Measurements from ENCODE around the gene TMEFF2. TPM values are rescaled to one million over a fixed set of nuclear protein-coding genes. Genes with fewer than 3 reads are reported as not detected.

TMEFF2 gene
- total RNA-seq, 6 donors from 2014 or later = 0.69 TPM; not detected in 5

DNA sequence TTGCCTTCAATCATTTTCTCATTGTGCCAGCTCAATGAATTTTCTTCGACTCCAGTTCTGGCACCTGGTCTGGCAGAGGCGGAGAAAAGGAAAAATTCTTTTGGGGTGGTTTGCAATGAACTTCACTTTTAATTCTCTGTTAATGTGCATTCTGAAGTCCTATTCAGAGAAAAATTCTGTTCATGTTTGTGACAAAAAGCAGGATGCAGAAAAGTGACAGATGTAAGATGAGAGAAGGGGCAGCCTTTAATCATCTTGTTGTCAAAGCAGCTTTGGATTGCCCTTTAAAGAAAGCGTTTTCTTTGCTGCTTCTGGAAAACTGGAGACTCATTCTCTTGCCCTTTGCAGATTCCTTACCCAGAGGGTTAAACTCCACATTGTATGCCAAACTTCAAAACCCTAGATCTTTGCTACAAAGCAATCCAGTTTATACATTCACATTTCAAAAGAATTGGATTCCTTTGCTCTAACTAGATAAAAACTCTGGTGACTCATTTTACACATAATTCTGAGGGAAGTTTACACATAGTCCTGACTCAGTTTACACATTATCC is 253.3 kb downstream of the TMEFF2 start:
- no peak for ATAC-seq (ENCODE audit: low FRiP score in 2 of 2)
- Histone ChIP-seq H3K4me3 (no peak overlapping the region), H3K27me3 (no peaks in the 10 kb centered on the region), H3K27ac (no peak overlapping the region), H3K36me3 (no peaks in the 10 kb centered on the region), H3K4me1 (no peaks in the 10 kb centered on the region), H3K9me3 (no peaks in the 10 kb centered on the region)
- WGBS, 2 donors = 82% methylated on average over 3 of the region's 3 CpGs
- TF ChIP-seq, protein P1, sequence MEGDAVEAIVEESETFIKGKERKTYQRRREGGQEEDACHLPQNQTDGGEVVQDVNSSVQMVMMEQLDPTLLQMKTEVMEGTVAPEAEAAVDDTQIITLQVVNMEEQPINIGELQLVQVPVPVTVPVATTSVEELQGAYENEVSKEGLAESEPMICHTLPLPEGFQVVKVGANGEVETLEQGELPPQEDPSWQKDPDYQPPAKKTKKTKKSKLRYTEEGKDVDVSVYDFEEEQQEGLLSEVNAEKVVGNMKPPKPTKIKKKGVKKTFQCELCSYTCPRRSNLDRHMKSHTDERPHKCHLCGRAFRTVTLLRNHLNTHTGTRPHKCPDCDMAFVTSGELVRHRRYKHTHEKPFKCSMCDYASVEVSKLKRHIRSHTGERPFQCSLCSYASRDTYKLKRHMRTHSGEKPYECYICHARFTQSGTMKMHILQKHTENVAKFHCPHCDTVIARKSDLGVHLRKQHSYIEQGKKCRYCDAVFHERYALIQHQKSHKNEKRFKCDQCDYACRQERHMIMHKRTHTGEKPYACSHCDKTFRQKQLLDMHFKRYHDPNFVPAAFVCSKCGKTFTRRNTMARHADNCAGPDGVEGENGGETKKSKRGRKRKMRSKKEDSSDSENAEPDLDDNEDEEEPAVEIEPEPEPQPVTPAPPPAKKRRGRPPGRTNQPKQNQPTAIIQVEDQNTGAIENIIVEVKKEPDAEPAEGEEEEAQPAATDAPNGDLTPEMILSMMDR (IDR thresholded peaks at IDR 0.05) = no peak
- TF ChIP-seq EP300 (IDR thresholded peaks at IDR 0.05) (no peak), POLR2A (IDR thresholded peaks at IDR 0.05) (no peak), POLR2AphosphoS5 (IDR thresholded peaks at IDR 0.05) (no peak)
- DNase-seq = no peak

DNA sequence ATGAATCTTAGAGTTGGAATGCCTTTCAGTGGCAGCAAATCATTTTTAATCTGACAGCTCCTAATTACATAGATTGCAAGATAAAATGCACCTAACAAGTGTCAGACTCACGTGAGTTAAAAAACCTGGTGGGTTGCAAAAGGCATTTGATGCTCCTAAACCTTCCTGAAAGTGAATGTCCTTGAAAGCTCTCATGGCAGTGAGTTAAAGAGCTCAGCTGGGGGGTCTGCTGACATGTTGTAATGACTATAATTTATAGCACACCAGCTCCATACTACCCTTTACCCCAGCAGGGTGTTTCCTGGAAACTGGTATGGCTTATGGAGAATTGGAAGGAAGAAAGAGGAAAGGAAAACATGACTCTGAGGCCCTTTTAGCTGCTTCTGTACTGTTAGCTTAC is 256.0 kb downstream of the TMEFF2 start:
- WGBS, 2 donors = 82 to 96% methylated on average over 1 of the region's 1 CpG
- H3K36me3 ChIP-seq = no peaks in the 10 kb centered on the region
- no peaks in the 10 kb centered on the region for H3K4me1 ChIP-seq
- DNase-seq = no peak
- no peaks in the 10 kb centered on the region for H3K9me3 ChIP-seq
- ATAC-seq (ENCODE audit: low FRiP score in 2 of 2) = no peak
- H3K27me3 ChIP-seq = no peaks in the 10 kb centered on the region
- no peak overlapping the region for H3K27ac ChIP-seq
- TF ChIP-seq EP300 (IDR thresholded peaks at IDR 0.05) (no peak), POLR2AphosphoS5 (IDR thresholded peaks at IDR 0.05) (no peak), POLR2A (IDR thresholded peaks at IDR 0.05) (no peak)
- TF ChIP-seq, protein P1 (IDR thresholded peaks at IDR 0.05) = no peak
- H3K4me3 ChIP-seq = no peak overlapping the region

DNA sequence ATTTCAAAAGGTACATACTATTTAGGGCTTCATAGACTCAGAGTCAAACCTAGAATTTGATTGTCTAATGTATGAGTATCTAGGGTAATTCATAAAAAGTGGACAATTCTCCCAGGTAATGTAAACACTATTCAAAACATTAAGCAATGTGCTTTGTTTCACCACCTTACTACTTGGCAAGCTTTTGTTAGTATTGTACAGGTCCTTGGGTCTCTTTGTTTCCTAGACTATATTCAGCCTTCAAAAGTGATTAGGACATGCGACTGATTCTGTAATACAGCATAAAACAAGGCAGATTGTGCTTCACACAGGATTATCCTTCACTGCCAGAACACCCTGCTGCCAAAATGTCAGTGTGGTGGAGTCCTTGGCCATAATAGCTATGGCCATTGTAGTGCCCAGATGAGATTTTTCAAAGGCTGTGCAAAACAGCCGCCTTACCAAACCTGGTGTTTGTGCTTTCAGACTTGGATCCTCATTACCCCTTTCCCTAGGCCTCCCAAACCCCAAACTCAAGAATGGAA is 257.8 kb downstream of the TMEFF2 start:
- H3K4me3 ChIP-seq = no peak overlapping the region
- TF ChIP-seq EP300 (IDR thresholded peaks at IDR 0.05) (peak in 1 of 4 donors; percentile 1), POLR2A (IDR thresholded peaks at IDR 0.05) (no peak), POLR2AphosphoS5 (IDR thresholded peaks at IDR 0.05) (no peak)
- TF ChIP-seq, protein P1 (IDR thresholded peaks at IDR 0.05) = no peak
- H3K27ac ChIP-seq = no peak overlapping the region
- no peaks in the 10 kb centered on the region for H3K36me3 ChIP-seq
- DNase-seq (no peak), ATAC-seq (ENCODE audit: low FRiP score in 2 of 2) (no peak)
- H3K9me3 ChIP-seq = no peaks in the 10 kb centered on the region
- 78 to 83% methylated on average over 2 of the region's 2 CpGs for WGBS, 2 donors
- no peaks in the 10 kb centered on the region for H3K4me1 ChIP-seq
- H3K27me3 ChIP-seq = no peaks in the 10 kb centered on the region

DNA sequence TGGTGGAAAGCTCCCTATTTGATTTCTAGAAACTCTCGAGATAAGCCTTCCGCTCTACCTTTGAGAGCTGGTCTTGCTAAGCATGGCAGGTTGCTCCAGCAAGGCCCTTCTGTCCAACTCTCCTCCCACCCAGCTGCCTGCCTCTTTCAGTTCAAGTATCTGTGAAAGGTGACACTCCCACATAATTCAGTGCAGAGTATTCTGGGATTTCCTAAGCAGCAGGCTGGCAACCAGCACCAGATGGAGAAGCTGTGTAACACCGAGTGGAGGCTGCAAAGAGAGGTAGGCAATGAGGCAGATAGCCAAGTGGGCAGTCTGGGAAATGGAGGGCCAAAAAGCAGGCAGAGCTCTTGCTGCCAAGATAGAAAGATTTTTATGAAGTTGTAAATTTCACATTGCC is 259.5 kb downstream of the TMEFF2 start:
- Histone ChIP-seq H3K9me3 (no peaks in the 10 kb centered on the region), H3K27me3 (no peaks in the 10 kb centered on the region), H3K4me1 (no peaks in the 10 kb centered on the region), H3K27ac (no peak overlapping the region), H3K36me3 (no peaks in the 10 kb centered on the region), H3K4me3 (no peak overlapping the region)
- ATAC-seq (ENCODE audit: low FRiP score in 2 of 2) = peak in 1 of 2 donors; percentile 34
- 51 to 67% methylated on average over 3 of the region's 3 CpGs for WGBS, 2 donors
- peak in 1 of 4 donors; percentile 12 for TF ChIP-seq EP300 (IDR thresholded peaks at IDR 0.05)
- TF ChIP-seq, protein P1 (IDR thresholded peaks at IDR 0.05) = no peak
- peak in 1 of 2 donors; percentile 31 for TF ChIP-seq POLR2AphosphoS5 (IDR thresholded peaks at IDR 0.05)
- no peak for TF ChIP-seq POLR2A (IDR thresholded peaks at IDR 0.05)
- peak in 1 of 2 donors; percentile 72 for DNase-seq

Measured in upper lobe of left lung (tissue), 6 donors.